ENCODE data around the gene IQGAP1.
"Not testable (repeated sequence)": the region's sequence is repeated elsewhere in the genome, so short reads cannot be mapped to it uniquely, and the experiment has no call there.

- TF ChIP-seq CTCF, POLR2A (IDR thresholded peaks at IDR 0.05): not testable (repeated sequence)
Measured at GRCh38 chr15:90416052-90416451, 28.0 kb downstream of the IQGAP1 start.

All from Peyer's patch (tissue), 4 donors.